Fibroblast of lung (primary cell): ENCODE data around the gene ASCC3.

Experiments used
- CTCF ChIP-seq, 2 donors: IDR thresholded peaks in 1 of 2; conservative IDR thresholded peaks in 1 of 2; 1 replicate in 1 of 2; 2 replicates in 1 of 2; pipeline ENCODE4 v1.5.1; 2011 to 2012; ENCODE audit warnings: low read length in 2 of 2, control low read depth in 1 of 2, inconsistent platforms in 1 of 2, low read depth in 1 of 2, mild to moderate bottlenecking in 1 of 2
- EZH2 ChIP-seq: IDR thresholded peaks from 2 replicates; pipeline ENCODE4 v1.5.1; 2012; ENCODE audit warnings: low read length, control low read depth, mild to moderate bottlenecking; ENCODE audit errors: missing control alignments

- TF ChIP-seq CTCF (conservative IDR thresholded peaks at IDR 0.05 in 1 of 2, IDR thresholded peaks at IDR 0.05 in 1 of 2; ENCODE audit: low read depth in 1 of 2, low read length in 2 of 2) (no peak), EZH2 (no peak)
Observed at GRCh38 chr6:100700009-100700408, 181.1 kb downstream of the ASCC3 start.
